GM21786 (cell line): ENCODE results near the gene DNM2.
"Not testable (repeated sequence)": the region's sequence is repeated elsewhere in the genome, so short reads cannot be mapped to it uniquely, and the experiment has no call there.

Experiments
- ATAC-seq: cut with Tn5 transposase; IDR thresholded peaks from one replicate; pipeline ENCODE4 v1.9.1; 2021; ENCODE audit not compliant: unreplicated experiment

The DNM2 gene

DNA sequence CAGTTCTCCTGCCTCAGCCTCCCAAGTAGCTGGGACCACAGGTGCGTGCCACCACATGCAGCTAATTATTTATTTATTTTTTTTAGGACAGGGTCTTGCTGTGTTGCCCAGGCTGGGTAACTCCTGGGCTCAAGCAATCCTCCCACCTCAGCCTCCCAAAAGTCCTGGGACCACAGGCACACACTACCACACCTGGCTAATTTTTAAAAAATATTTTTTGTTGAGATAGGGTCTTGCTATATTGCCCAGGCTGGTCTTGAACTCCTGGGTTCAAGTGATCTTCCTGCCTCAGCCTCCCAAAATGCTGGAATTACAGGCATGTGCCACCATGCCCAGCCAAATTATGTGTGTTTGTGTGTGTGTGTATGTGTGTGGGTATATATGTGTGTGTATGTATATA is 139.0 kb downstream of the DNM2 start:
- not testable (repeated sequence) for ATAC-seq

DNA sequence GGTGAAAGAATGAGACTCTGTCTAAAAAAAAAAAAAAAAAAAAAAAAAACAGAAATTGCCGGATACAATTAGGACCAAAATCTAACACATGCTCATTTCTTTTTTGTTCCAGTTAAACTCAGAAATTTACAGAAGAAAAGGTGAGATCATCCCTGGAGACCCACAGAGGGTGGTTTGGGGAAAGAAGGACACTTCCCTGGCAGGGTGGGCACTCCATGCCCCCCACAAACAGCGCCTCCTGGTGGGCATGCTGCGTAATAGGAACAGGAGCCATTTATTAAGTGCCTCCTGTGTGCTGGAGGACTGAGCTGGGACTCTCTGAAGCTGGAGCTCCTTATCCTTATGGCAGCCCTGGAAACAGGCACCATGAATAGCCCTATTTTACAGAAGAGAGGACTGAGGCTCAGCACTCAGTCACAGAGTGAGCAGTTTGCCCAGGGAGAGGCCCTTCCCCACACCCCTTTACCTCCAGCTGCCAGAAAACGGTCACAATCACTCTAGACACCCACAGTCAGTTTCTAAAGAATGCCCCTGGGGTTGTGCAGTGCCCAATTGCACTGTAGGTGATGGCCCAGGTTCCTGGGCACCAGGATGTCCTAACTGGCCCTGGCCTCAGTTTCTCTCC is 140.4 kb downstream of the DNM2 start:
- no peak for ATAC-seq

DNA sequence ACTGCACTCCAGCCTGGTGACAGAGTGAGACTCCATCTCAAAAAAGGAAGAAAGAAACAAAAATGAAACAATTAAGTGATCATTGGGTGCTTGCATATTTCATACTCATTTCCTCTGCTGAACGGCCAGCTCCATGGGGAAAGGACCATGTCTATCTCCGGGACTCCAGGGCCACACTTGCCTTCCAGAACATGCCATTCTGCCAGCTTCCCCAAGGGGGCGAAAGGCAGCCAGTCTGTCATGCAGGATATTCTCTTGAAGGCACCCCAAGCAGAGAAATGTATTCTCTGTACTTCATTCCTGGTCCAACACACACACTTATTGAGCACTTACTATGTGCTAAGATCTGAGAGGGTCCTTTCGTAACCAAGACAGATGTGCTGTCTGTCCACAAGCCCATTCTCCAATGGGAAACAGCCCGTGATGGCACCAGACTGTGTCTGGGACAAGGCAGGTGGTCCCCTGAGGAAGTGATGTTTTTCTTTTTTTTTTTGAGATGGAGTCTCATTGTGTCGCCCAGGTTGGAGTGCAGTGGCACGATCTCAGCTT is 143.3 kb downstream of the DNM2 start:
- ATAC-seq: no peak

DNA sequence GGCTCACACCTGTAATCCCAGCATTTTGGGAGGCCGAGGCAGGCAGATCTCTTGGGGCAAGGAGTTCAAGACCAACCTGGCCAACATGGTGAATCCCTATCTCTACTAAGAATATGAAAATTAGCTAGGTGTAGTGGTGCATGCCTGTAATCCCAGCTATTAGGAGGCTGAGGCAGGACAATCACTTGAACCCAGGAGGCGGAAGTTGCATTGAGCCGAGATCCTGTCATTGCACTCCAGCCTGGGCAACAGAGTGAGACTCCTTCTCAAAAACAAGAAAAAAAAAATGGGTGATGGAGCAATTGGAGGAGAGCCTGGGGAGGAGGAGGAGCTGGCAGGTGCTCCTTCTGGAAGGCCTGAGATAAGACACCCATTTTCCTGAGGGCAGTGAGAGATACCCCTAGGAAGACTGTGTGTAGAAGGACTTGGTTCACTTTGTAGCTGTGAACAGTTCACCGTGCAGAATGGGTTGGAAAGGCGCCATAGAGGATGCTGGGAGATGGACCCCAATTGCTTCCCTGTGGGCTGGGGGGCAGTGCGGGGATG is 144.8 kb downstream of the DNM2 start:
- no peak for ATAC-seq

DNA sequence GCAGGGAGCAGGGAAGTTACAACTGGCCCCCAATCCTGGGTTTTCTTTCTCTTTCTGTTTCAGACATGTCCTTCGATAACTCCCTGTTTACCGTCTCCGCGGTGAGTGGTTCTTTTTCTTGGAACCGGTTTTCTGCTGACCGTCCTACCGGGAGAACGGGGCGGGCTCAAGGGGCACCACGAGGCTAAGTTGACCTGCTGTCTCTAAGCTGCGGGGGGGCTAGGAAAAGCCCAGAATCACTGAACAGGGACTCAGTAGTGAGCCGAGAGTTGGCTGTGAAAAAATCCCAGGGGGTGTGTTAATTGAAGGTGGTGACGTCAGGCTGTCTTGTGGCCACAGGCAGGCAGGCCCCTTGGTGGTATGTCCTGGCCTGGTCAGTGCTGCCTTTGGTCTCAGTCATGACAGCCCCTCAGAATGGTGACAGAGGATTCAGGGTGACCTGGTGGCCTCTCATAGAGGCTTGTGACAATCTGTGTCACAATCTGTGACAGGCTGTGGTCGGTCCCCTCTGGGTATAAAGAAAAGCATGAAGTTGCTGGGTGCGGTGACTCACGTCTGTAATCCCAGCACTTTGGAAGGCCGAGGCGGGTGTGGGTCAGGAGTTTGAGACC is 145.3 kb downstream of the DNM2 start:
- ATAC-seq: no peak

DNA sequence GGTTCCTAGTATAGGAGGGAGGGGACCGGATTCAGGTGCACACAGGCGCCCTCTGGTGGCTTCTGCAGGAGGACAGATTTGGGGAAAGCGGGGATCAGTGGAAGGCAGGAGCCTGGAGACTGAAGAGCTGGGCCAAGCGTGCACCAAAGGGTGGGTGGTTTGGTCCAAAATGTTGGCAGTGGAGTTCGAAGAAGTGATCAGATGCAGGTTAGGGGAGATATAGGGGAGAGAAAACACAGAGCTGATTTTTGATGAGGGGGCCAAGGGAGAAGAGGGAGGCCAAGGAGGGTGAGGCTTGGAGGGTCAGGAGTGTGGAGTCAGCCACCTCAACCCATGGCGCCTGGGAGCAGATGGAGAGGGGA is 146.6 kb downstream of the DNM2 start:
- ATAC-seq: no peak

DNA sequence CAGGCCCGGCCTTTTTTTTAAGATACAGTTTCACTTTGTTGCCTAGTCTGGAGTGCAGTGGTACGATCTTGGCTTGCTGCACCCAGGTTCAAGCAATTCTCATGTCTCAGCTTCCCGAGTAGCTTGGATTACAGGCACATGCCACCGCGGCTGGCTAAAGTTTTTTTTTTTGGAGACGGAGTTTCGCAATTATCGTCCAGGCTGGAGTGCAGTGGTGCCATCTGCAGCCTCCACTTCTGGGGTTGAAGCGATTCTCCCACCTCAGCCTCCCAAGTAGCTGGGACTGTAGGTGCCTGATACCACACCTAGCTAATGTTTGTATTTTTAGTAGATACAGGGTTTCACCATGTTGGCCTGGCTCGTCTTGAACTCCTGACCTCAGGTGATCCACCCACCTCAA is 148.6 kb downstream of the DNM2 start:
- no peak for ATAC-seq

DNA sequence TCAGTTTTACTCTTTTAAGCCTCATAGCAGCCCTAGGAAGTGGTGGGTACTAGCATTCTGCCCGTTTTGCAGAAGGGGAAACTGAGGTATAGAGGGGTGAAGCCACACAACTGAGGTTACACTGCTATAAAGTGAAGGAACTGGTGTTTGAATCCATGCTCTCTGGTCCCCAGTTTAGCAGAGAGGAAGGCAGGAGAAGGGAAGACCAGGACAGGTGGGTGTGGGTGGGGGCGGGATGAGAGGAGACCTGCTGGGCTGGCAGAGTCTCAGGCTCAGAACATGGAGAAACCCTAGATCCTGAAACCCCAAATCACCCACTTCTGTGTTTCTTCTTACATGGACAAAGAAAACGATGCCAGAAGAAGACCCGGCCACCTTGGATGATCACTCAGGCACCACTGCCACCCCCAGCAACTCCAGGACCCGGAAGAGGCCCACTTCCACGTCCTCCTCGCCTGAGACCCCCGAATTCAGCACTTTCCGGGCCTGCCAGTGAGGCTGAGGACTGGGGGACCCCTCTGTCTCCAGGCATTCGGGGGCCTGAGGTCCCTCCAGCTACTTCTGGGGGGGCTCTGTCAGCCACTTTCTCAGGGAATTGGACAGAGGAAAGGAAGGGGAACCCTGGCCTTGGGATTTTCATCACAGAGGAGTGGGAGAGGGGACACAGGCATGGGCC is 151.1 kb downstream of the DNM2 start:
- no peak for ATAC-seq

DNA sequence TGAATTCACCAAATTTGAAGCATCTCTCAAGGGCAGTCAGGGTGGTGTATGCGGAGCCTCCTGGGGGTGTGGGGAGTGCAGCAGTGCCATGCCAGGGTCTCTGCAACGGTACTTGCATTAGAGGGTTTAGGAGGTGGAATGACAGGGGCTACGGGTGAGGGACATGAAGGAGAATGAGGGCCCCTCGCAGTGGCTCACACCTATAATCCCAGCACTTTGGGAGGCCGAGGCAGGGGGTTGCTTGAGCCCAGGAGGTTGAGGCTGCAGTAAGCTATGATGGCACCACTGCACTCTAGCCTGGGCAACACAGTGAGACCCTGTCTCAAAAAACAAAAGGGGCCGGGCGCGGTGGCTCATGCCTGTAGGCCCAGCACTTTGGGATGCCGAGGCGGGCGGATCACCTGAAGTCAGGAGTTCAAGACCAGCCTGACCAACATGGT is 152.0 kb downstream of the DNM2 start:
- not testable (repeated sequence) for ATAC-seq

DNA sequence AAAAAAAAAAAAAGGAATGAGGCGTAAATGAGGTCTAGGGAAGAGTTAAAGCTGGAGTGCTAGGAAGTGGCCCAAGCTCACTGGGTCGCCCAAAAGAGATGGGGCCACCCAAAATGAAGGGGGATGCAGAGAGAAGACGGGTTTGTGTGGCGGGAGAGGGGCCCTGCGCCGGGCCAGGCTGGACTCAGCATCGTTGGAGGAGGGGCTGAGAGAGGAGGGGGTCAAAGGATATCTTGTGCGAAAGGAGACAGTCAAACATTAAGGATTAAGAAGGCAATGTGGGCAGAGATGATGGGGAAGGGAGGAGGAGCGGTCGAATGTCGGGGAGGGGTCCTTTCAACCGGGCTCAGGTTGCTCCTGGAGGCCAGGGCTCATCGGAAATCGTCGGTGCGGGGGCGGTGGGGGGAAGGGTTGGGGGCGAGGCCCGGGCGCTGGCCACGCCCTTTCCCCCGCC is 152.6 kb downstream of the DNM2 start:
- ATAC-seq: no peak

DNA sequence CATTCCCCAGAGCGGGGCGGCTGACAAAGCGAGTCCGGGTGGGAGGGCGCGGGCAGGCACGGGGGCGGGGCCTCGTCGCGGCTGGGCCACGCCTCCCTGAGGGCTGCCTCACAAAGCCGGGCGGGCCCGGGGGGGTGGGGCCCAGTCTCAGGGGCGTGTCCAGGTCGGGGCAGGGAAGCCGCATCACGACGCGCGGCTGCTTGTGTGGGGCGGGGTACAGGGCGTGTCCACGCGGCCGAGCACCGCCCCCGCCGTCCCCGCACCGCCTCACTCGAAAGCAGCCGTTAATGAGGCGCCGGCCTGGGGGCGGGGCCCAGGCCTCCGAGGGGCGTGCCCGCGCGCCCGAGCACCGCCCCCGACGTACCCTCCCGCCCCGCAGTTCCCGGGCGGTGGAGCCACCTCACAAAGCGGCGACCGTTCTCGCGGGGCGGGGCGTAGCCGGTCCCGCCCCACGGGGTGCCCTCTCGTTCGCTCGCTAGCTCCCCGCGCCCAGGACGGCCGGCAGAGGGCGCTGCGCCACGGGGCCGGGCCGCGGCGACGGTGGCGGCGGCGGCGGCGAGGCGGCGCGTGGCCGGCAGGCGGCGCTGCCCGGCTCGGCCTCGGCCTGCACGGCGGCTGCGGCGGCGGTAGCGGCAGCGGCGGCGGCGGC is 153.2 kb downstream of the DNM2 start, which contains the start of gene CARM1:
Gene CARM1, plus strand, starts transcription at position 599 of the 649 bp plus-strand sequence. CDS start 150 bp downstream, outside the sequence.
- peak; percentile 77 for ATAC-seq

DNA sequence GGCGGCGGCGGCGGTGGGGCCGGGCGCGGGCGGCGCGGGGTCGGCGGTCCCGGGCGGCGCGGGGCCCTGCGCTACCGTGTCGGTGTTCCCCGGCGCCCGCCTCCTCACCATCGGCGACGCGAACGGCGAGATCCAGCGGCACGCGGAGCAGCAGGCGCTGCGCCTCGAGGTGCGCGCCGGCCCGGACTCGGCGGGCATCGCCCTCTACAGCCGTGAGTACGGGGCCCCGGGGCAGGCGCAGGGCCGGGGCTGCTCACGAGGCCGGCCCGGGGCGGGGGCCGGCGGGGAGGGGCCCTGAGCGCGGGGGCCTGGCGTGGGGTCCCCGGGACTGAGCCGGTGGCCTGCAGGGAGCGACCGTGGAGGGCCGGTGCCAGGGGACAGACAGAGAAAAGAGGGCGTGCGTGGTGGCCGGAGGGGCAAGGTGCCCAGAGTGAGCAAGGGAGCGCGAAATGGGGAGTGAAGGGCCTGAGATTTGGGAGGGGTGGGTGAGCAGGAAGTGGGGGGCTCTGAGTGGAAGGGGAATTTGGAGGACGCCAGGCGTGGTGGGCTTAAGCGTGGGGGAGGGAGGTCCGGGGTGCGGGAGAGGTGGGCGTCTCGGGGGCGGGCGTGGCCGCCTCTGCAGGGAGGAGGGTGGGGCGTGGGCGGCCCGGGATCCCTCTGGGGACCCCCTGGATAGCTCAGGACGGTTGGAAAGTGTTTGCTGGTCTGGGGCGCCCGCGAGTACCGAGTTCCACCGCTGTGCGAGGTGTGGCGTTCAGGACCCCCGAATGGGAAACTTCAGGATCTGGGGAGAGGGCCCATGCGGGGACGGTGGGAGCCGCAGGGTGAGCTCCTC is 154.0 kb downstream of the DNM2 start:
- ATAC-seq: no peak

DNA sequence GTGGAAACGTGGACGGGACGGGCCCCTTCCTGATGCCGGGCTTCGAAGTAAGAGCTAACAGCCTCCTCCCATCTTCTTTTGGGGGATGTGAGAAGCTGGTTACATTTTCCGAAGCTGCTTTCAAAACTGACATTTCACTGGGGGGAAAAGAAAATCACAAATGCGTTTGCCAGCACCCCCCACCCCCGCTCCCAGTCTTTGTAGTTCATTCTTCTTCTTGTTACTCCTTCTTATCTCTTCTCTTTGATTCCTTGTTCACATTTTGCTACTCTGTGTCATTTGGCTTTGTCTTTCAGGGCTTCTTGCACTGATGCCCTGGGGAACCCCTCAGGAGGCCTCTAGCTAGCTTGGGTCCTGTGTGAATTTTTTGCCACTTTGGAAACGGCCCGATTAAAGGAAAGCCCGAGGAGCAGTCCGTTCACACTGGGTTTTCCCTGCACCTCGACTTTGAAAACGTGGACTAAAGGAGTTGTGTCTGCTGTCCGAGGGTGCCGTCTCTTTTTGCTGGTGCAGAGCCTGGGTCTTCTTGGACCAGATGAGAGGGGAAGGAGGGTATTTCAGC is 154.7 kb downstream of the DNM2 start:
- ATAC-seq: no peak

DNA sequence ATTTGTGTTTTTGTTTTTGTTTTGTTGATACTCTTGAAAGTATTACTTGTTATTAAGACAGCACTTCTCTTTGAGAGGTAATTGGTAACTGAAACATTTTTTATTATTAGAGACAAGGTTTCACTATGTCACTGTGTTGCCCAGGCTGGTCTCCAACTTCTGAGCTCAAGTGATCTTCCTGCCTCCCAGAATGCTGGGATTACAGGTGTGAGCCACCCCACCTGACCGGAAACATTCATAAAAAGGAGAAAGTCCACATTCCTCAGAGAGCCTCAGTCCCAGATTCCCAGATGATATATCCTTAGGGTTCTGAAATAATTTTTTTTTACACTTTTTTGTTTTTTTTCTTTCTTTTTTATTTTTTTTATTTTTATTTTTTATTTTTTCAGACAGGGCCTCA is 156.1 kb downstream of the DNM2 start:
- no peak for ATAC-seq

DNA sequence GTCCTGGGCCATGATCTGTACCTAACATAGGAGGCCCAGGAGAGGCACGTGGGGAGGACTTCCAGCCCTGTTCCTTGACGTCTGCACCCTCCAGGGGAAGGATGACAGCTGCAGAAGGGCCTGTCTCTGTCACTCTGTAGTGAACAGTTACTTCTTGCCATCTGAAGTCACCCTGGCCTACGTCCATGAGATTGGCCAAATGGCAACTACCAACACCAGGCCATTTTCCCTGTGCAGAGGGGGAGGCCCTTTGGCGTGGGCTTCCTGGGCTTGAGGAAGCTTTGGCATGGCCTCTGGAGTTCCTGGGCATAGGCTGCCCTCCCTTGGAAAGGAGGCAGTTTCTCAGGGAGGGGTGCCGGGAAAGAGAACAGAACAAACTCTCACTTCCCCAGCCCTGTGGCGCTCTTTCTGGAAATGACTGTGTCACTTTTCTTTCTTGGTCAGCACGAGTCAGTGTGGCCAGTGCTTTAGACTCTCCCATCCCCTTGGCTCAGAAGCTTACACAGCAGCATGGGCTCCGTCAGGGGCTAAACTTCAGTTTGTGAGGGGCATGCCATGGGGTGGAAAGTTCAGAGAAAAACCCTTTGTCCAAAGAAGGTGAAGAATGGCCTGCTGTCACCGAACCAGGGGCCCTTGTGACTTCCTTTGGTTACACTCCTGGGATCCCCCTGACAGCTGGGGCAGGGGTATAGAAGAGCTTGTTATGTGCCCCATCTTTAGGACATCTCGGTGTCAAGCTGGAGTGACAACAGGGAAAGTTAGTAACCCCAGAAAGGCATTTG is 158.8 kb downstream of the DNM2 start:
- peak; percentile 70 for ATAC-seq

DNA sequence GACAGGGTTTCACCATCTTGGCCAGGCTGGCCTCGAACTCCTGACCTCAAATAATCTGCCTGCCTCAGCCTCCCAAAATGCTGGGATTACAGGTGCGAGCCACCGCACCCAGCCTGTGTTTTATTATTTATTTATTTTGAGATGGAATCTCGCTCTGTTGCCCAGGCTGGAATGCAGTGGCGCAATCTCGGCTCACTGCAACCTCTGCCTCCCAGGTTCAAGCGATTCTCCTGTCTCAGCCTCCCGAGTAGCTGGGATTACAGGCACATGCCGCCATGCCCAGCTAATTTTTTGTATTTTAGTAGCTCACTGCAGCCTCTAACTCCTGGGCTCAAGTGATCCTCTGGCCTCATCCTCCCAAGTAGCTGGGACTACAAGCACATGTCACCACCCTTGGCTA is 159.7 kb downstream of the DNM2 start:
- not testable (repeated sequence) for ATAC-seq

DNA sequence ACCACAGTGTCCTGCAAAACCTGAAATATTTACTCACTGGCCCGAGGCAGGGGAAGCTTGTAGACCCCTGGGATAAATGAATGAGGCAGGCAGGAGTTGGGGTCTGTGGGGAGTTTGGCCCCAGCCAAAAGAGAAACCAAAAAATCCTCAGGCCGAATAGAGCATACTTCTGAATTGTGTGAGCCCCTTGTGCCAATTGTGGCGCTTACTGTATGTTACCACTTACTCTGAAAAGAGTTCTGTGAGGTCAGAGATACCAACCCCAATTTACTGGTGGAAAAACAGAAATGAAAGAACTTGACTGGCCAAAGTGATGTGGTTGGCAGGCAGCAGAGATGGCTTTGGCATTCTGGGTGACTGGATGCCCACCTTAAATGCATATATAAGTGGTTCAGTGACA is 160.4 kb downstream of the DNM2 start:
- ATAC-seq: no peak
